AG04450 (cell line): Measurements from ENCODE around the gene CGA. TPM values are rescaled to one million over a fixed set of nuclear protein-coding genes. Genes with fewer than 3 reads are reported as not detected.

ENCODE experiments used
- CTCF ChIA-PET: fragments of 300-600, 350-600 bp; formaldehyde crosslinking; extraction: SDS; loops from one replicate; lab custom pipeline; 2022; ENCODE audit warnings: antibody characterized with exemption, inconsistent platforms; lab: Charles Lee
- POLR2A ChIA-PET: fragments of 350-600 bp; formaldehyde crosslinking; extraction: SDS; loops from one replicate; lab custom pipeline; 2021; ENCODE audit warnings: antibody characterized with exemption, inconsistent platforms; lab: Yijun Ruan, JAX
- DNase-seq: peaks from one replicate; pipeline ENCODE4 v3.0.0-alpha.2; 2011; ENCODE audit warnings: low read depth, low spot score
- H3K27ac ChIP-seq: one replicate; pipeline ENCODE4 v1.5.1; 2012; ENCODE audit warnings: low read depth, low read length, control low read depth
- H3K27me3 ChIP-seq: one replicate; pipeline ENCODE4 v1.6.0; 2012; ENCODE audit warnings: low read length; ENCODE audit not compliant: control insufficient read depth, insufficient read depth
- H3K4me3 ChIP-seq: 2 replicates; pipeline ENCODE4 v1.5.1; 2011; ENCODE audit warnings: mild to moderate bottlenecking, low read depth, low read length, control low read depth
- H3K9me3 ChIP-seq: 2 replicates; pipeline ENCODE4 v1.5.1; 2012; ENCODE audit warnings: low read length; ENCODE audit not compliant: control insufficient read depth, insufficient read depth
- polyA plus RNA-seq: library from polyadenylated mRNA; depleted of rRNA; stranded (reverse); fragments of >200 nt; gene quantifications from 2 replicates; pipeline ENCODE4 v1.2.3, GENCODE V29; 2011
- TF ChIP-seq, protein P1 (sequence below): IDR thresholded peaks from 2 replicates; pipeline ENCODE4 v1.5.1; 2011; ENCODE audit warnings: low read depth, low read length, control low read depth, inconsistent platforms

CGA gene
- polyA plus RNA-seq, 1 experiment = 0.26 TPM

DNA sequence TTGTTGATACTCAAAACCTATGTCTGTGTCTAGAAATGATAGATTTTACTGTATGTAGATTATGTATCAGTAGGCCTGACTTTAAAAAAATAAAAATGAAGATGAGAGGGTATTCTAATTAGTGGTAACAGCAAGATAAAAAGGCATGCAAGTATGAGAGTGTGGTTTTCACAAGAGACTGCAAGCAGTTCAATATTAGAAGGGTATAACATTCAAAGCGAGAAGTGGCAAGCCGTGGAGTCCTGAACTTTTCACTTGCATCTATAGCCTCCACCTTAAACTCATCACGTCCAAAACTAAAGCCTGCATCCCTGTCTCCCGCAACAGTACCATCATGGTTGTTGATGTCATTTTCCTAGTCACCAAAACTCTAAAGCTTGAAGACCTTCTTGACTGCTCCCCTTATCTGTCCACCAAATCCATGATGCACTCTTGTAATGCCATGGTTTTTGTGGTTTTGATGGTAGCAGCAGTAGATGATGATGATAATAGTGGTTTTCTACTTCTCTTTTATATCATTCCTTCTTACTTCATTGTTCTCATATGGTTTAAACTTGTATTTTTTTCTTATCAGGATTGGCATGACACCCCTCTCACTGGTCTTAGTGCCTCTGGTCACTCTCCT, 9.2 kb upstream of the CGA start:
- Histone ChIP-seq H3K4me3 (no peak overlapping the region), H3K27me3 (no peaks in the 10 kb centered on the region), H3K27ac (no peak overlapping the region), H3K9me3 (no peaks in the 10 kb centered on the region)
- ChIA-PET POLR2A (no interaction called here), CTCF (interaction anchor here (0.6 kb wide), 1 partner anchor 30 kb away, joined by 6 read pairs; no protein-coding TSS in a partner anchor)
- TF ChIP-seq, protein P1, sequence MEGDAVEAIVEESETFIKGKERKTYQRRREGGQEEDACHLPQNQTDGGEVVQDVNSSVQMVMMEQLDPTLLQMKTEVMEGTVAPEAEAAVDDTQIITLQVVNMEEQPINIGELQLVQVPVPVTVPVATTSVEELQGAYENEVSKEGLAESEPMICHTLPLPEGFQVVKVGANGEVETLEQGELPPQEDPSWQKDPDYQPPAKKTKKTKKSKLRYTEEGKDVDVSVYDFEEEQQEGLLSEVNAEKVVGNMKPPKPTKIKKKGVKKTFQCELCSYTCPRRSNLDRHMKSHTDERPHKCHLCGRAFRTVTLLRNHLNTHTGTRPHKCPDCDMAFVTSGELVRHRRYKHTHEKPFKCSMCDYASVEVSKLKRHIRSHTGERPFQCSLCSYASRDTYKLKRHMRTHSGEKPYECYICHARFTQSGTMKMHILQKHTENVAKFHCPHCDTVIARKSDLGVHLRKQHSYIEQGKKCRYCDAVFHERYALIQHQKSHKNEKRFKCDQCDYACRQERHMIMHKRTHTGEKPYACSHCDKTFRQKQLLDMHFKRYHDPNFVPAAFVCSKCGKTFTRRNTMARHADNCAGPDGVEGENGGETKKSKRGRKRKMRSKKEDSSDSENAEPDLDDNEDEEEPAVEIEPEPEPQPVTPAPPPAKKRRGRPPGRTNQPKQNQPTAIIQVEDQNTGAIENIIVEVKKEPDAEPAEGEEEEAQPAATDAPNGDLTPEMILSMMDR = no peak
- DNase-seq = no peak

DNA sequence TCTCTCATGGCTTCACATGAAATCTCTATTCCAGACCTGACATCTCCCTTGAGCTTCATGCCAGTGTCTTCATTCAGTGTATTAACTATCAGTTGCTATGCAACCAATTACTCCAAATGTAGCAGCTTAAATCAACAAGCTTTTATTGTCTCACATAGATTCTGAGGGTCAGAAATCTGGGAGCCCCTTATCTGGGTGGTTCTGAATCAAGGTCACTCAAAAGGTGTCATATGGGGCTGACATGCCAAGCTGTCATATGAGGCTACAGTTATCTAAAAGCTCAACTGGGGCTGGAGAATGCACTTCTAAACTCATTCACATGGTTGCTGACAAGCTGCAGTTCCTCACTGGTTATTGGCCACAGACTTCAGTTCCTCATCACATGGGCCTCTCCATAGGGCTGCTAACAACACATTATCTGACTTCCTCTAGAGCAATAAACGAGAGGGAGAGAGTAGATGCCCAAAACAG, 7.3 kb upstream of the CGA start:
- TF ChIP-seq, protein P1 = no peak
- ChIA-PET POLR2A (no interaction called here), CTCF (interaction anchor here (1.9 kb wide), 1 partner anchor 23 kb away, joined by 4 read pairs; no protein-coding TSS in a partner anchor)
- no peak for DNase-seq
- Histone ChIP-seq H3K27me3 (no peaks in the 10 kb centered on the region), H3K4me3 (no peak overlapping the region), H3K9me3 (no peaks in the 10 kb centered on the region), H3K27ac (no peak overlapping the region)

DNA sequence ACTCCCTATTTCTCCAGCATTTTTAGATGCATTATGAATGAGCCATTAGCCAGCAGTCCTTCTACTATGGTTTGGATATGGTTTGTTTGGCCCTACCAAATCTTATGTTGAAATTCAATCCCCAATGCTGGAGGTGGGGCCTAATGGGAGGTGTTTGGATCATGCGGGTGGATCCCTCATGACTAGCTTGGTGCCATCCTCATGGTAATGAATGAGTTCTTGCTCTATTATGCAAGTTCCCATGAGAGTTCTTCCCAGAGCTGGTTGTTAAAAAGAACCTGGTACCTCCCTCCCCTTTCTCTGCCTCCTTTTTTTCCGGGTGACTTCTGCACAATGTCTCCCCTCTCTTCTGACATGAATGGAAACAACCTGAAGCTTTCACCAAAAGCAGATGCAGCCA, 6.2 kb upstream of the CGA start:
- H3K27ac ChIP-seq = no peak overlapping the region
- TF ChIP-seq, protein P1 = no peak
- no peaks in the 10 kb centered on the region for H3K9me3 ChIP-seq
- POLR2A ChIA-PET = no interaction called here
- H3K4me3 ChIP-seq = no peak overlapping the region
- DNase-seq = no peak
- no peaks in the 10 kb centered on the region for H3K27me3 ChIP-seq
- CTCF ChIA-PET = interaction anchor here (1.2 to 1.9 kb wide), 2 partner anchors 22 to 221 kb away, joined by 3 to 4 read pairs; no protein-coding TSS in a partner anchor

DNA sequence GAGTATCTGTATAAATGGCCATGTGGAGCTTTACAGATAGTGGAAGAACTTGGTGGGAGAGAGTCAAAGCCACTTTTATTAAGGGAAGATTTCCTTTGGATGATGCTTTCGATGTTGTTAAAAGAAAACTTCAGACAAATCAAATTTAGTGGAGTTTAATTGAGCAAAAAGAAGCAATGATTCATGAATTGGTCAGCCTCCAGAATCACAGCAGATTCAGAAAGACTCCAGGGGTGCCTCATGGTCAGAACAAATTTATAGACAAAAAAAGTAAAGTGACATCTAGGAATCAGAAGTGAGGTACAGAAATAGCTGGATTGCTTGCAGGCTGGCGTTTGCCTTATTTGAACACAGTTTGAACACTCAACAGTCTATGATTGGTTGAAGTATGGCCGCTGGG, 5.3 kb upstream of the CGA start:
- Histone ChIP-seq H3K4me3 (no peak overlapping the region), H3K27me3 (no peaks in the 10 kb centered on the region), H3K9me3 (no peaks in the 10 kb centered on the region), H3K27ac (no peak overlapping the region)
- POLR2A ChIA-PET = no interaction called here
- DNase-seq = no peak
- CTCF ChIA-PET = interaction anchor here (1.2 to 1.9 kb wide), 3 partner anchors 21 to 222 kb away, joined by 3 to 9 read pairs (median 4); no protein-coding TSS in a partner anchor
- TF ChIP-seq, protein P1 = no peak

DNA sequence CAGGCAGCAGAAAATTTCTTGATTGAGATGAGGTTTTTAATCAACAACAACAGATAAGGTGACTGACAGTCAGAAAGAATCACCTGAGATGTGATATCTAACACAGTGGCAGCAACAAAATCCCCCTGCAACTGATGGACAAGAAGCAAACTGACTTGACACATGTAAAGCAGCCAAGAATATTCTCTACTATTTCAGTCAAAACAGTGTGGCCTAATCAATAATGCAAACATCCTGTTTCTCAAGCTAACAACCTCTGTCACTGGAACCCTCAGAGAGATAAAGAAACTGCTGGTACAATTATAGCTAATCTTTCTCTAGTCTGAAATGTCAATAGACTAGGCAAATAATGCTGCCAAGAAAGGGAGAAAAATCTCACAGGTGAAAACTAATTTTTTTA, 4.6 kb upstream of the CGA start:
- POLR2A ChIA-PET = no interaction called here
- H3K9me3 ChIP-seq = no peaks in the 10 kb centered on the region
- no peak overlapping the region for H3K4me3 ChIP-seq
- H3K27ac ChIP-seq = no peak overlapping the region
- H3K27me3 ChIP-seq = no peaks in the 10 kb centered on the region
- DNase-seq = no peak
- TF ChIP-seq, protein P1 = no peak
- CTCF ChIA-PET = interaction anchor here (0.6 to 1.7 kb wide), 3 partner anchors 21 to 142 kb away, joined by 3 to 9 read pairs (median 4); no protein-coding TSS in a partner anchor
